Immature natural killer cell (primary cell): ENCODE measurements around the gene CFAP77. TPM values are rescaled to one million over a fixed set of nuclear protein-coding genes. Genes with fewer than 3 reads are reported as not detected.

Experiments
- DNase-seq, 3 donors: peaks; one replicate each; pipeline ENCODE4 v3.0.0; 2022; ENCODE audit warnings: mixed read lengths in 1 of 3
- H3K27ac Mint-ChIP-seq, 6 donors: one replicate each; pipeline ENCODE4 v1.8.0; 2020; ENCODE audit warnings: mixed read lengths in 6 of 6, mild to moderate bottlenecking in 5 of 6, inconsistent platforms in 4 of 6, moderate library complexity in 3 of 6
- H3K27me3 Mint-ChIP-seq, 3 donors: one replicate each; pipeline ENCODE4 v1.8.0; 2020 to 2021; ENCODE audit warnings: low read depth in 3 of 3, mild to moderate bottlenecking in 3 of 3, mixed read lengths in 3 of 3, moderate library complexity in 3 of 3, inconsistent platforms in 1 of 3
- H3K36me3 Mint-ChIP-seq, 3 donors: one replicate each; pipeline ENCODE4 v1.8.0; 2020; ENCODE audit warnings: mixed read lengths in 3 of 3, inconsistent platforms in 2 of 3, mild to moderate bottlenecking in 2 of 3
- H3K4me1 Mint-ChIP-seq, 2 donors: one replicate each; pipeline ENCODE4 v1.8.0; 2020; ENCODE audit warnings: inconsistent platforms in 2 of 2, mild to moderate bottlenecking in 2 of 2, mixed read lengths in 2 of 2, moderate library complexity in 1 of 2
- H3K4me3 Mint-ChIP-seq, 5 donors: one replicate each; pipeline ENCODE4 v1.8.0; 2020; ENCODE audit warnings: mild to moderate bottlenecking in 5 of 5, mixed read lengths in 5 of 5, inconsistent platforms in 3 of 5, moderate library complexity in 3 of 5
- H3K9me3 Mint-ChIP-seq, 6 donors: one replicate each; pipeline ENCODE4 v1.8.0; 2020; ENCODE audit warnings: mild to moderate bottlenecking in 6 of 6, mixed read lengths in 6 of 6, inconsistent platforms in 4 of 6, moderate library complexity in 3 of 6
- polyA plus RNA-seq, 3 donors: library from polyadenylated mRNA; unstranded; fragments of 300-500 nt; fragmentation: Illumina TruSeq; gene quantifications; one replicate each; pipeline ENCODE4 v1.2.3, GENCODE V29; 2021

CFAP77 gene
- polyA plus RNA-seq, 3 donors from 2014 or later: not detected

- no peak overlapping the region for H3K27ac Mint-ChIP-seq
- no peak overlapping the region for H3K4me3 Mint-ChIP-seq
Observed at GRCh38 chr9:132536124-132536523, 126.1 kb downstream of the CFAP77 start.

GRCh38 chr9:132537352-132537751 is 127.3 kb downstream of the CFAP77 start:
- H3K9me3 Mint-ChIP-seq: peaks cover 0 to 3% (median 0%) of the 10 kb centered on the region in 6 donors
- no peak overlapping the region for H3K4me3 Mint-ChIP-seq
- H3K4me1 Mint-ChIP-seq: no peaks in the 10 kb centered on the region
- no peak overlapping the region for H3K27ac Mint-ChIP-seq
- H3K36me3 Mint-ChIP-seq: no peaks in the 10 kb centered on the region
- no peak for DNase-seq
- peaks cover 0 to 5% (median 2%) of the 10 kb centered on the region in 3 donors for H3K27me3 Mint-ChIP-seq

More at GRCh38 chr9:132536124-132536523, 126.1 kb downstream of the CFAP77 start:
- Mint-ChIP-seq H3K36me3 (no peaks in the 10 kb centered on the region), H3K4me1 (no peaks in the 10 kb centered on the region), H3K27me3 (peaks cover 1 to 6% (median 2%) of the 10 kb centered on the region in 3 donors), H3K9me3 (peaks cover 0 to 3% (median 0%) of the 10 kb centered on the region in 6 donors)
- no peak for DNase-seq

GRCh38 chr9:132538071-132538470 is 128.1 kb downstream of the CFAP77 start:
- Mint-ChIP-seq H3K36me3 (no peaks in the 10 kb centered on the region), H3K9me3 (peaks cover 0 to 3% (median 0%) of the 10 kb centered on the region in 6 donors), H3K4me1 (no peaks in the 10 kb centered on the region), H3K27ac (no peak overlapping the region), H3K27me3 (peaks cover 1 to 5% (median 2%) of the 10 kb centered on the region in 3 donors), H3K4me3 (no peak overlapping the region)
- DNase-seq: no peak

- no peak overlapping the region for H3K27ac Mint-ChIP-seq
- no peak for DNase-seq
- H3K4me3 Mint-ChIP-seq: no peak overlapping the region
Observed at GRCh38 chr9:132539096-132539495, 129.1 kb downstream of the CFAP77 start.

GRCh38 chr9:132541051-132541450 is 131.0 kb downstream of the CFAP77 start:
- Mint-ChIP-seq H3K4me3 (no peak overlapping the region), H3K4me1 (no peaks in the 10 kb centered on the region), H3K9me3 (no peaks in the 10 kb centered on the region), H3K36me3 (no peaks in the 10 kb centered on the region), H3K27ac (no peak overlapping the region), H3K27me3 (peaks cover 0 to 9% (median 4%) of the 10 kb centered on the region in 3 donors)
- no peak for DNase-seq

More at GRCh38 chr9:132539096-132539495, 129.1 kb downstream of the CFAP77 start:
- peaks cover 0 to 3% (median 0%) of the 10 kb centered on the region in 6 donors for H3K9me3 Mint-ChIP-seq
- H3K4me1 Mint-ChIP-seq: no peaks in the 10 kb centered on the region
- H3K36me3 Mint-ChIP-seq: no peaks in the 10 kb centered on the region
- H3K27me3 Mint-ChIP-seq: peaks cover 2 to 5% (median 2%) of the 10 kb centered on the region in 3 donors

GRCh38 chr9:132541870-132542830 is 132.1 kb downstream of the CFAP77 start:
- no peak overlapping the region for H3K4me3 Mint-ChIP-seq
- H3K36me3 Mint-ChIP-seq: no peaks in the 10 kb centered on the region
- H3K9me3 Mint-ChIP-seq: no peaks in the 10 kb centered on the region
- peaks cover 0 to 11% (median 4%) of the 10 kb centered on the region in 3 donors for H3K27me3 Mint-ChIP-seq
- DNase-seq: no peak
- peaks cover 0 to 1% of the 10 kb centered on the region in 2 donors for H3K4me1 Mint-ChIP-seq
- no peak overlapping the region for H3K27ac Mint-ChIP-seq

GRCh38 chr9:132543251-132543650 is 133.2 kb downstream of the CFAP77 start:
- no peak overlapping the region for H3K4me3 Mint-ChIP-seq
- H3K27ac Mint-ChIP-seq: no peak overlapping the region
- H3K4me1 Mint-ChIP-seq: peaks cover 0 to 1% of the 10 kb centered on the region in 2 donors
- no peaks in the 10 kb centered on the region for H3K36me3 Mint-ChIP-seq
- no peaks in the 10 kb centered on the region for H3K9me3 Mint-ChIP-seq
- no peak for DNase-seq
- H3K27me3 Mint-ChIP-seq: peaks cover 0 to 15% (median 4%) of the 10 kb centered on the region in 3 donors

GRCh38 chr9:132543960-132544359 is 133.9 kb downstream of the CFAP77 start:
- Mint-ChIP-seq H3K9me3 (no peaks in the 10 kb centered on the region), H3K27ac (no peak overlapping the region), H3K27me3 (peaks cover 0 to 15% (median 4%) of the 10 kb centered on the region in 3 donors), H3K4me3 (no peak overlapping the region), H3K36me3 (no peaks in the 10 kb centered on the region), H3K4me1 (peaks cover 0 to 1% of the 10 kb centered on the region in 2 donors)
- no peak for DNase-seq

- H3K36me3 Mint-ChIP-seq: no peaks in the 10 kb centered on the region
- H3K4me3 Mint-ChIP-seq: no peak overlapping the region
- no peak for DNase-seq
- H3K4me1 Mint-ChIP-seq: peaks cover 0 to 1% of the 10 kb centered on the region in 2 donors
- H3K27me3 Mint-ChIP-seq: peaks cover 0 to 21% (median 5%) of the 10 kb centered on the region in 3 donors
- no peaks in the 10 kb centered on the region for H3K9me3 Mint-ChIP-seq
- no peak overlapping the region for H3K27ac Mint-ChIP-seq
Observed at GRCh38 chr9:132545578-132545977, 135.6 kb downstream of the CFAP77 start.

GRCh38 chr9:132546148-132547051 is 136.4 kb downstream of the CFAP77 start:
- Mint-ChIP-seq H3K4me1 (peaks cover 0 to 1% of the 10 kb centered on the region in 2 donors), H3K27me3 (peaks cover 0 to 20% (median 5%) of the 10 kb centered on the region in 3 donors), H3K36me3 (no peaks in the 10 kb centered on the region), H3K9me3 (no peaks in the 10 kb centered on the region), H3K27ac (no peak overlapping the region), H3K4me3 (peak overlapping the region in 1 of 5 donors; percentile 46)
- no peak for DNase-seq

GRCh38 chr9:132547052-132547431 is 137.0 kb downstream of the CFAP77 start:
- no peak for DNase-seq
- Mint-ChIP-seq H3K4me3 (no peak overlapping the region), H3K27me3 (peaks cover under 1 to 18% (median 5%) of the 10 kb centered on the region in 3 donors), H3K9me3 (no peaks in the 10 kb centered on the region), H3K4me1 (peaks cover 0 to 1% of the 10 kb centered on the region in 2 donors), H3K36me3 (no peaks in the 10 kb centered on the region), H3K27ac (no peak overlapping the region)

- peaks cover 2 to 18% (median 5%) of the 10 kb centered on the region in 3 donors for H3K27me3 Mint-ChIP-seq
- no peak overlapping the region for H3K27ac Mint-ChIP-seq
- no peaks in the 10 kb centered on the region for H3K9me3 Mint-ChIP-seq
- DNase-seq: no peak
- no peaks in the 10 kb centered on the region for H3K36me3 Mint-ChIP-seq
- H3K4me1 Mint-ChIP-seq: peaks cover 0 to 1% of the 10 kb centered on the region in 2 donors
- H3K4me3 Mint-ChIP-seq: no peak overlapping the region
Observed at GRCh38 chr9:132547436-132547835, 137.4 kb downstream of the CFAP77 start.

GRCh38 chr9:132547976-132548730 is 138.1 kb downstream of the CFAP77 start:
- H3K4me3 Mint-ChIP-seq: no peak overlapping the region

More at GRCh38 chr9:132547976-132548730, 138.1 kb downstream of the CFAP77 start:
- peaks cover 0 to 1% of the 10 kb centered on the region in 2 donors for H3K4me1 Mint-ChIP-seq
- peaks cover 4 to 18% (median 4%) of the 10 kb centered on the region in 3 donors for H3K27me3 Mint-ChIP-seq
- no peaks in the 10 kb centered on the region for H3K36me3 Mint-ChIP-seq
- H3K9me3 Mint-ChIP-seq: no peaks in the 10 kb centered on the region
- DNase-seq: no peak
- H3K27ac Mint-ChIP-seq: no peak overlapping the region
